ENCODE data around the gene SLC10A3. TPM values are rescaled to one million over a fixed set of nuclear protein-coding genes. Genes with fewer than 3 reads are reported as not detected.
A peak's percentile ranks its signal among the peaks of the same experiment; 100 is the strongest.

Gene SLC10A3
- total and polyA plus RNA-seq, 2 experiments from 2014 or later = 29.9 to 31.1 TPM

- Histone ChIP-seq H3K9me3 (ENCODE audit: low read depth) (no peaks in the 10 kb centered on the region), H3K36me3 (no peaks in the 10 kb centered on the region), H3K4me1 (ENCODE audit: low read depth) (no peaks in the 10 kb centered on the region), H3K27me3 (no peaks in the 10 kb centered on the region), H3K27ac (peak overlapping the region; percentile 51), H3K4me3 (peak overlapping the region; percentile 60)
- TF ChIP-seq, protein P1, sequence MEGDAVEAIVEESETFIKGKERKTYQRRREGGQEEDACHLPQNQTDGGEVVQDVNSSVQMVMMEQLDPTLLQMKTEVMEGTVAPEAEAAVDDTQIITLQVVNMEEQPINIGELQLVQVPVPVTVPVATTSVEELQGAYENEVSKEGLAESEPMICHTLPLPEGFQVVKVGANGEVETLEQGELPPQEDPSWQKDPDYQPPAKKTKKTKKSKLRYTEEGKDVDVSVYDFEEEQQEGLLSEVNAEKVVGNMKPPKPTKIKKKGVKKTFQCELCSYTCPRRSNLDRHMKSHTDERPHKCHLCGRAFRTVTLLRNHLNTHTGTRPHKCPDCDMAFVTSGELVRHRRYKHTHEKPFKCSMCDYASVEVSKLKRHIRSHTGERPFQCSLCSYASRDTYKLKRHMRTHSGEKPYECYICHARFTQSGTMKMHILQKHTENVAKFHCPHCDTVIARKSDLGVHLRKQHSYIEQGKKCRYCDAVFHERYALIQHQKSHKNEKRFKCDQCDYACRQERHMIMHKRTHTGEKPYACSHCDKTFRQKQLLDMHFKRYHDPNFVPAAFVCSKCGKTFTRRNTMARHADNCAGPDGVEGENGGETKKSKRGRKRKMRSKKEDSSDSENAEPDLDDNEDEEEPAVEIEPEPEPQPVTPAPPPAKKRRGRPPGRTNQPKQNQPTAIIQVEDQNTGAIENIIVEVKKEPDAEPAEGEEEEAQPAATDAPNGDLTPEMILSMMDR (IDR thresholded peaks at IDR 0.05; ENCODE audit: low read depth, low read length) = no peak
- peak in 1 of 2 donors; percentile 8 for DNase-seq (ENCODE audit: low read depth in 1 of 2, low spot score in 1 of 2)
Measured at GRCh38 chrX:154443479-154443910, 46.9 kb downstream of the SLC10A3 start.

DNA sequence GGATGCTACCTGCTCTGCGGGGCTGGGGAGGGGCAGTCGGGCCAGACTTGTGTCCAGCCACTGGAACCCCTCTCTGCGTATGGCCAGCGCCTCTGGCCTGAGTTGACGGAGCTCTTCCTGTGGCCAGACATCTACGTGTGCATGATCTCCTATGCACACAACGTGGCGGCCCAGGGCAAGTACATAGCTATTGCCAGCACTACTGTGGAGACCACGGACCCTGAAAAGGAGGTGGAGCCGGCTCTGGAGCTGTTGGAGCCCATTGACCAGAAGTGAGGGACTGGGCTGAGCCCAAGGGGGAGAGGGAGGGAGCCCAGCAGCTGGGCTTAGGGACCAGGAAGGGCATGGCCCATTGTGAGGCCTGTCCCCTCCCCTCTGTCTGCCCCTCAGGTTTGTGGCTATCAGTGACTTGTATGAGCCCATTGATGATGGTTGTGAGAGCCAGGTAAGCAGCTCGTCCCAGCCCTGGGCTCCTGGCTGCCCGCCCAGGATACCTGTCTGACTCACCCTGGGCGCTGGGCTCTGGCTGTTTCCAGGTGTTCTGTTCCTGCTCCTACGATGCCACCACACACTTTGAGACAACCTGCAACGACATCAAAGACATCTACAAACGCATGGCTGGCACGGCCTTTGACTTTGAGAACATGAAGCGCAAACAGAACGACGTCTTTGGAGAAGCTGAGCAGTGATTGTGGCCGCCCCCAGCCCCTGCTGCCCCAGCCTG is 48.3 kb downstream of the SLC10A3 start:
- no peak overlapping the region for H3K27ac ChIP-seq
- H3K36me3 ChIP-seq = no peaks in the 10 kb centered on the region
- H3K27me3 ChIP-seq = no peaks in the 10 kb centered on the region
- H3K9me3 ChIP-seq (ENCODE audit: low read depth) = no peaks in the 10 kb centered on the region
- H3K4me1 ChIP-seq (ENCODE audit: low read depth) = no peaks in the 10 kb centered on the region
- no peak overlapping the region for H3K4me3 ChIP-seq
- no peak for DNase-seq (ENCODE audit: low read depth in 1 of 2, low spot score in 1 of 2)
- TF ChIP-seq, protein P1 (IDR thresholded peaks at IDR 0.05; ENCODE audit: low read depth, low read length) = no peak

- TF ChIP-seq, protein P1 (IDR thresholded peaks at IDR 0.05; ENCODE audit: low read depth, low read length) = no peak
- no peak overlapping the region for H3K27ac ChIP-seq
- DNase-seq (ENCODE audit: low read depth in 1 of 2, low spot score in 1 of 2) = no peak
- no peak overlapping the region for H3K4me3 ChIP-seq
- no peaks in the 10 kb centered on the region for H3K9me3 ChIP-seq (ENCODE audit: low read depth)
- H3K36me3 ChIP-seq = no peaks in the 10 kb centered on the region
- no peaks in the 10 kb centered on the region for H3K4me1 ChIP-seq (ENCODE audit: low read depth)
- H3K27me3 ChIP-seq = no peaks in the 10 kb centered on the region
Measured at GRCh38 chrX:154441564-154441963, 48.9 kb downstream of the SLC10A3 start.

DNA sequence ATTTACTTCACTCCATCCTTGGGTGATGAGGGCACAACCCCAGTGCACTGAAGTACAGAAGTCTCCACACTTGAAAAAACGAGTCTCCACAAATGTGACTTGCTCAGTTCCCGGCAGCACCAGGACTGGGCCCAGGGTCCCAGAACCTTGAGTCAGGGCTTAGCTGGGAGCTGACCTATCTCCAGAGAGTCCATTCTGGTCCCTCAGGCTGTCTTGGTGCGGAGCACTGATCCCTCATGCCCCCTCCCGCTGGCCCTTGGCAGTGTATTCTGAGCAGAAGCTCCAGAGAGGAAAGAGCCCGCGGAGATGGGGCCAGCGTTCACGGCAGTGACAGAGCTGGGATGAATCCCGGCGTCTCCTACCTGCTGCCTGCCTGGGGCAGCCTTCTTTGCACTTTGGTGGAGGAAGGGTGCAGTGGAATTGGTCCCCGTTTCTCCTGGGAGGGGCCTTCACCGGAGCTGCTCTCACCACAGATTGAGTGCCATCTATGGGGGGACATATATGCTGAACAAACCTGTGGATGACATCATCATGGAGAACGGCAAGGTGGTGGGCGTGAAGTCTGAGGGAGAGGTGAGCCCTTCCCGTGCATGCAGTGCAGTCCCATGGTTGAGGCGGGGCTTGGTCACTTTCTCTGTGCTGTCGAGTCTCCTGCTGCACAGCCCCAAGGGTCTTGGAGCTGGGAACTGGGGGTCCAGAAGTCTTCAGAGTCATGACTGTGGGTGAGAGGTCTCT is 49.6 kb downstream of the SLC10A3 start:
- Histone ChIP-seq H3K36me3 (no peaks in the 10 kb centered on the region), H3K27me3 (no peaks in the 10 kb centered on the region), H3K27ac (no peak overlapping the region), H3K4me1 (ENCODE audit: low read depth) (no peaks in the 10 kb centered on the region), H3K4me3 (no peak overlapping the region), H3K9me3 (ENCODE audit: low read depth) (no peaks in the 10 kb centered on the region)
- TF ChIP-seq, protein P1 (IDR thresholded peaks at IDR 0.05; ENCODE audit: low read depth, low read length) = no peak
- no peak for DNase-seq (ENCODE audit: low read depth in 1 of 2, low spot score in 1 of 2)

GRCh38 chrX:154439841-154440240 is 50.6 kb downstream of the SLC10A3 start:
- DNase-seq (ENCODE audit: low read depth in 1 of 2, low spot score in 1 of 2) = no peak
- Histone ChIP-seq H3K27me3 (no peaks in the 10 kb centered on the region), H3K27ac (no peak overlapping the region), H3K9me3 (ENCODE audit: low read depth) (no peaks in the 10 kb centered on the region), H3K4me3 (no peak overlapping the region), H3K4me1 (ENCODE audit: low read depth) (no peaks in the 10 kb centered on the region), H3K36me3 (no peaks in the 10 kb centered on the region)
- TF ChIP-seq, protein P1 (IDR thresholded peaks at IDR 0.05; ENCODE audit: low read depth, low read length) = no peak

Measured in cardiac muscle cell (in vitro differentiated cells and primary cell).